GM12801 (cell line): ENCODE data around the gene MTHFD2L.

Experiments
- TF ChIP-seq, protein P1 (sequence below): IDR thresholded peaks from one replicate; pipeline ENCODE4 v1.5.1; 2011; ENCODE audit warnings: control low read depth; ENCODE audit not compliant: insufficient read length; ENCODE audit errors: extremely low read depth

MTHFD2L gene

DNA sequence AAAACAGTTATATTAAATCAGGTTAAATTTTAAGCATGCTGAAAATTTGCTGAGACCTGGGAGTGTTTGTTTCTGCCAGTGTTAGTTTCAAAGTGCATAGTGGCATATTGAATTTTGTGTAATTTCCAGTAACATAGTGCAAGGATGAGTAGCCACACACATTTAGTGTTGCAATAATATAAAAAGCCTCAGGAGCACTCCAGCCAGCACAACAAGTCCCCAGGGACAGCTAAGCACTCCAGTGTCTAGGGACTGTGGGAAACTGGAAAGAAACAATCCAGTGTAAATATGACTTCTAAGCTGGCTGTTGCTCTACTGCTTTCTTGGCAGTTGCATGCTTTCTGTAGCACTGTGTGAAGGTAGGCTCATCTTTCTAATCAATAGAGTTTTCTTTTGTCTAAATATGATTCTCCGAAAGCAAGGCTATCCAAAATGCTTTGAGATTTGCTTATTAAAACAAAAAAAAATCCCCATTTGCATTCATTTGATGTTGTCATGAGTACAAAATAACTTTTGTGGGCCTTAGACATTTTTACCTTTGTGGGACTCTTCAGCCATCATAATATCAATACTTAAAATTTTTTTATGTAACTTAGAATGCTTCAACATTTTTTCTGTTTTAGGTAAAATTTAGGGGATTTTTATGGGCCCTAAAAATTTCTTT lies 34.7 kb upstream of the MTHFD2L start:
- TF ChIP-seq, protein P1, sequence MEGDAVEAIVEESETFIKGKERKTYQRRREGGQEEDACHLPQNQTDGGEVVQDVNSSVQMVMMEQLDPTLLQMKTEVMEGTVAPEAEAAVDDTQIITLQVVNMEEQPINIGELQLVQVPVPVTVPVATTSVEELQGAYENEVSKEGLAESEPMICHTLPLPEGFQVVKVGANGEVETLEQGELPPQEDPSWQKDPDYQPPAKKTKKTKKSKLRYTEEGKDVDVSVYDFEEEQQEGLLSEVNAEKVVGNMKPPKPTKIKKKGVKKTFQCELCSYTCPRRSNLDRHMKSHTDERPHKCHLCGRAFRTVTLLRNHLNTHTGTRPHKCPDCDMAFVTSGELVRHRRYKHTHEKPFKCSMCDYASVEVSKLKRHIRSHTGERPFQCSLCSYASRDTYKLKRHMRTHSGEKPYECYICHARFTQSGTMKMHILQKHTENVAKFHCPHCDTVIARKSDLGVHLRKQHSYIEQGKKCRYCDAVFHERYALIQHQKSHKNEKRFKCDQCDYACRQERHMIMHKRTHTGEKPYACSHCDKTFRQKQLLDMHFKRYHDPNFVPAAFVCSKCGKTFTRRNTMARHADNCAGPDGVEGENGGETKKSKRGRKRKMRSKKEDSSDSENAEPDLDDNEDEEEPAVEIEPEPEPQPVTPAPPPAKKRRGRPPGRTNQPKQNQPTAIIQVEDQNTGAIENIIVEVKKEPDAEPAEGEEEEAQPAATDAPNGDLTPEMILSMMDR: no peak

DNA sequence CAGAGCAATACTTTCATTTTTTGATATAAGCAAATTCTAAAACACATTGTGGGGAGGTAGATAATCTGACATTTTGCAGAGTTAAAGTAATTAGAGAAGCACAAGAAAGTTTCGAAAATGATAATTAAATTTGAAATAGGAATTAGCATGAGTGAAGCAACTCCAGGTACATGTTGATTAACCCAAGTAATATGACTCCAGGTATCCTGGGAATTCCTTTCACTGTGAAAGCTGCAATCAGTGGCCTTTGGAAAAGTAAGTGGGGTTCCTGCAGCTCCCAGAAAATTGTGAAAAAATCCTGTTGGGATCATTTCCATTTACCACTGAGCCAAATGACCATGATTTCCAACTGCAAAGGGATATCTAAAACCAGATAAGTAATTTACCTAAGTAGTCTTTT lies 32.9 kb upstream of the MTHFD2L start:
- TF ChIP-seq, protein P1: no peak

DNA sequence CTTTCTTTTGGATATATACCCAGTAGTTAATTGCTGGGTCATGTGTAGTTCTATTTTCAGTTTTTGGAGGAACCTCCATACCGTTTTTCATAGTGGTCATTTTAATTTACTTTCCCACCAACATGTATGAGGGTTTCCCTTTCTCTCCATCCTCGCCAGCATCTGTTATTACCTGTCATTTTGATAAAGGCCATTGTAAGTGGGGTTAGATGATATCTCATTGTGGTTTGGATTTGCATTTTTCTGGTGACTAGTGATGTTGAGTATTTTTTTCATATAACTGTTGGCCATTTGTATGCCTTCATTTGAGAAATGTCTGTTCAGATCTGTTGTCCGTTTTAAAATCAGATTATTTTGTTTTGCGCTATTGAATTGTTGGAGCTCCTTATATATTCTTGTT lies 30.2 kb upstream of the MTHFD2L start:
- TF ChIP-seq, protein P1: no peak

DNA sequence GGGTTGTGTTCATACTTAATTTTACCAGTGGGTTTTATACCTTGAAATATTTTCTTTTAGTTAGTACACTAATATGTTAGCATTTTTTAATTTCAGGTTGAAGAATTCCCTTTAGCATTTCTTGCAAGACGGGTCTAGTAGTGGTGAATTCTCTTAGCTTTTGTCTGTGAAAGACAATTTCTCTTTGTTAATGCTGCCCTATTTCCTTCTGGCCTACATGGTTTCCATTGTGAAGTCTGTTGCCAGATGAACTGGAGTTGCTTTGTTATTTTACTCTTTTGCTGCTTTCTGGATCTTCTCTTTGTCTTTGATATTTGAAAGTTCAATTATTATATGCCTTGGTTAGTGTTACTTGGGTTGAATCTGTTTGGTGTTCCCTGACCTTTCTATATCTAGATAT lies 25.0 kb upstream of the MTHFD2L start:
- TF ChIP-seq, protein P1: no peak

DNA sequence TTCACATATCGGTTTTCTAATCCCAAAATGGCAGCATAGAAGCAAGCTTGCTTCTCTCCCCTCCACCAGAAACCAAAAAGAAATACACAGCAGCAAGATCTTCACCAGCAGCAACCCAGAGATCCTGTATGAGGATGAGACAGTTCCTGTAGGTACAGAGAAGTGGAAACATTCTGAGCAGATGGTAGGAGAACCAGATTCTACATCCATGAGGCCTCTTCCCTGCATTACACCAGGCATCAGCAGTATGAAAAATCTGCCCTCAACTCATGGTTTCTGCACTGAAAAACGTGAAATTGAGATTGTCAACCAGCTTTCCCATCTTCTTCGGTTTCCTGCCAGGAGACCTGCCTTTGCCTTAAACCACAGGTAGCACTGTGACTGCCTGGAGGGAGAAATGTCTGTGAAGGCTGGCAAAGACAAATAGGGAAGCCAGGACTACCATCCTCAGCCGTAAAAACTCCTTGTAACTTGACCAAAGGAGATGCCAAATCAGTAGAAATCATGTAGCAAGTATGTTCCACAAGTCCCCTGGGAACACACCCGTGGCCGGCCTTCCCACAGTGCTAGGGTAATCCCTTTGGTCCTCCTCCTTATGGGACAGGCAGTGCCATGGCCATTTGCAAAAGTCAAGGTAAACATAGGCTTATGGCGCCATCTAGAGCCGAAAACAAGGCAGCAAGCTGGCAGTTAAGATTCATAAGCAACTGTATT lies 24.0 kb upstream of the MTHFD2L start:
- TF ChIP-seq, protein P1: no peak

DNA sequence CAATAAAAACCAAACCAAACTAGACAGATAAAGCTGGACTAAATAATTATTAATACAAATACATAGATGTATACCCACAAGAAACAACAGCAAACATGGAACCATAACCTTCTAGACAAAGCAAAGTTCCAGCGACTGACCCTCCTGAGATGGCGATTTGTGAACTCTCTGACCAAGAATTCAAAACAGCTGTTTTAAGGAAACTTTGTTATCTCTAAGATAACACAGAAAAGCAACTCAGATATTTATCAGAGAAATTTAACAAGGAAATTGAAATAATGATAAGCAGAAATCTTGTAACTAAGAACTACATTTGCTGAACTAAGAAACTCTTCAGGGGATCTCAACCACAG lies 23.4 kb upstream of the MTHFD2L start:
- TF ChIP-seq, protein P1: no peak

DNA sequence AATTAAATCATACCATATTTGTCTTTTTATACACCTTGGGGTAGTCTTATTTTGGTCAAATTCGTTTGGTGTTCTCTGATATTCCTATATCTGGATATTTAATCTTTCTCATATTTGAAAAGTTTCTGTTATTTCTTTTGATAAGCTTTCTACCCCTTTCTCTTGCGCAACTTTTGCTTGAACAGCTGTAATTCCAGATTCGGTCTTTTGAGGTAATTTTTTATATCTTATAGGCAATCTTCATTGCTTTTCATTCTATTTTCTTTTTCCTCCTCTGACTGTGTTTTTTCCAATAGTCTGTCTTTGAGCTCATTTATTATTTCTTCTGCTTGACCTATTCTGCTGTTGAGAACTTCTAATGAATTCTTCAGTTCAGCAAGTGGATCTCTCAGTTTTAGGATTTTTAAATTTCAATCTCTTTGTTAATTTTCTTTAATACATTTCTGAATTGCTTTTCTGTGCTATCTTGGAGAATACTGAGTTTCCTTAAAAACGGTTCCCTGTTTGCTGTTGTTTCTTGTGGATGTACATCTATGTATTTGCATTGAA lies 11.3 kb upstream of the MTHFD2L start:
- TF ChIP-seq, protein P1: no peak
